Neuronal stem cell (in vitro differentiated cells): ENCODE data around the gene TDRD9.
A peak's percentile ranks its signal among the peaks of the same experiment; 100 is the strongest.

Experiments used
- DNase-seq: peaks from one replicate; pipeline ENCODE4 v3.0.0-alpha.2; 2013; ENCODE audit warnings: low spot score
- H2AFZ ChIP-seq: one replicate; pipeline ENCODE4 v1.6.1; 2013; ENCODE audit warnings: mild to moderate bottlenecking, low read length, inconsistent platforms
- H2AK5ac ChIP-seq: 2 replicates; pipeline ENCODE4 v1.6.1; 2013; ENCODE audit warnings: low read depth, mild to moderate bottlenecking, inconsistent platforms, low read length, moderate library complexity, mixed read lengths
- H2BK120ac ChIP-seq: 2 replicates; pipeline ENCODE4 v1.6.1; 2013; ENCODE audit warnings: low read depth, mild to moderate bottlenecking, inconsistent platforms, low read length, moderate library complexity, mixed read lengths
- H2BK12ac ChIP-seq: one replicate; pipeline ENCODE4 v1.6.1; 2013; ENCODE audit warnings: low read length, inconsistent platforms
- H2BK15ac ChIP-seq: 2 replicates; pipeline ENCODE4 v1.6.1; 2013; ENCODE audit warnings: mild to moderate bottlenecking, low read length, inconsistent platforms, mixed read lengths
- H2BK5ac ChIP-seq: one replicate; pipeline ENCODE4 v1.6.1; 2013; ENCODE audit warnings: inconsistent platforms, mild to moderate bottlenecking, low read length, moderate library complexity
- H3K14ac ChIP-seq: one replicate; pipeline ENCODE4 v1.6.1; 2013; ENCODE audit warnings: low read length, inconsistent platforms
- H3K18ac ChIP-seq: 2 replicates; pipeline ENCODE4 v1.6.1; 2013; ENCODE audit warnings: low read length, inconsistent platforms
- H3K23ac ChIP-seq: 2 replicates; pipeline ENCODE4 v1.6.1; 2013; ENCODE audit warnings: low read depth, mild to moderate bottlenecking, mixed read lengths, low read length, inconsistent platforms; ENCODE audit not compliant: poor library complexity
- H3K27ac ChIP-seq: replicated peaks from 3 replicates; pipeline ENCODE4 v1.5.1; 2013; ENCODE audit warnings: low read length, inconsistent platforms
- H3K27me3 ChIP-seq, 3 experiments: 2 replicates each; pipeline ENCODE4 v1.6.1; 2013; ENCODE audit warnings: low read length in 3 of 3, mild to moderate bottlenecking in 2 of 3, inconsistent platforms in 1 of 3, low read depth in 1 of 3, mixed read lengths in 1 of 3, moderate library complexity in 1 of 3; ENCODE audit not compliant: control insufficient read depth in 3 of 3, insufficient read depth in 3 of 3
- H3K36me3 ChIP-seq, 2 donors: replicated peaks in 1 of 2; 2 replicates each; pipeline ENCODE4 v1.6.1; 2013; ENCODE audit warnings: low read length in 2 of 2; ENCODE audit not compliant: control insufficient read depth in 2 of 2, insufficient read depth in 2 of 2
- H3K4ac ChIP-seq: 2 replicates; pipeline ENCODE4 v1.6.1; 2013; ENCODE audit warnings: inconsistent platforms, mild to moderate bottlenecking, low read length, moderate library complexity
- H3K4me1 ChIP-seq, 2 donors: 1 replicate in 1 of 2; 2 replicates in 1 of 2; pipeline ENCODE4 v1.6.1; 2013; ENCODE audit warnings: low read length in 2 of 2, low read depth in 1 of 2; ENCODE audit not compliant: control insufficient read depth in 2 of 2, insufficient read depth in 1 of 2
- H3K4me2 ChIP-seq: one replicate; pipeline ENCODE4 v1.6.1; 2013; ENCODE audit warnings: mild to moderate bottlenecking, low read length, inconsistent platforms; ENCODE audit not compliant: insufficient read depth, poor library complexity, severe bottlenecking
- H3K4me3 ChIP-seq, 2 donors: 2 replicates each; pipeline ENCODE4 v1.5.1; 2013; ENCODE audit warnings: low read length in 2 of 2, mild to moderate bottlenecking in 2 of 2, inconsistent platforms in 1 of 2, moderate library complexity in 1 of 2
- H3K79me1 ChIP-seq: one replicate; pipeline ENCODE4 v1.6.1; 2013; ENCODE audit warnings: low read depth, mild to moderate bottlenecking, inconsistent platforms, low read length, moderate library complexity
- H3K9ac ChIP-seq: one replicate; pipeline ENCODE4 v1.6.1; 2013; ENCODE audit warnings: mild to moderate bottlenecking, low read depth, low read length, inconsistent platforms; ENCODE audit not compliant: poor library complexity
- H3K9me3 ChIP-seq, 2 donors: replicated peaks in 1 of 2; 2 replicates each; pipeline versions ENCODE3 to v1.6.1; 2013; ENCODE audit warnings: low read length in 2 of 2, mild to moderate bottlenecking in 2 of 2, inconsistent platforms in 1 of 2, low read depth in 1 of 2, mixed read lengths in 1 of 2, moderate library complexity in 1 of 2; ENCODE audit not compliant: control insufficient read depth in 2 of 2, insufficient read depth in 1 of 2
- H4K8ac ChIP-seq: one replicate; pipeline ENCODE4 v1.6.1; 2013; ENCODE audit warnings: low read depth, mild to moderate bottlenecking, inconsistent platforms, low read length, moderate library complexity
- H4K91ac ChIP-seq: one replicate; pipeline ENCODE4 v1.6.1; 2013; ENCODE audit warnings: low read length, low read depth, mild to moderate bottlenecking, inconsistent platforms; ENCODE audit not compliant: poor library complexity
- WGBS, 2 donors: extraction: QIAGEN DNeasy Blood & Tissue Kit; methylation state at CpG; one replicate each; pipeline ENCODE4 v1.1.7; 2013; ENCODE audit warnings: missing lambda C conversion rate in 2 of 2, mixed read lengths in 1 of 2; ENCODE audit not compliant: insufficient read length in 2 of 2, insufficient replicate concordance in 1 of 2; ENCODE audit errors: extremely low coverage in 2 of 2; 5-methylcytosine and 5-hydroxymethylcytosine counted together

The TDRD9 gene

GRCh38 chr14:103898204-103898603 is 30.1 kb upstream of the TDRD9 start:
- H2BK120ac ChIP-seq, result no peak overlapping the region
- H2BK12ac ChIP-seq, result no peak overlapping the region
- H3K14ac ChIP-seq, result no peak overlapping the region
- no peak overlapping the region for H3K4ac ChIP-seq
- no peak overlapping the region for H2BK15ac ChIP-seq
- H3K23ac ChIP-seq, result no peak overlapping the region
- H3K4me2 ChIP-seq, result no peak overlapping the region
- no peak overlapping the region for H3K27ac ChIP-seq
- H3K4me1 ChIP-seq, result no peaks in the 10 kb centered on the region
- no peaks in the 10 kb centered on the region for H3K36me3 ChIP-seq
- H4K91ac ChIP-seq, result no peak overlapping the region
- H3K4me3 ChIP-seq, result no peak overlapping the region
- no peak overlapping the region for H4K8ac ChIP-seq
- H2BK5ac ChIP-seq, result no peak overlapping the region
- no peak for DNase-seq
- H3K79me1 ChIP-seq, result no peaks in the 10 kb centered on the region
- no peak overlapping the region for H3K9ac ChIP-seq
- H3K18ac ChIP-seq, result no peak overlapping the region
- no peak overlapping the region for H2AFZ ChIP-seq
- H3K9me3 ChIP-seq, result peaks cover 0 to 5% of the 10 kb centered on the region in 2 donors
- peak overlapping the region; percentile 25 for H2AK5ac ChIP-seq
- H3K27me3 ChIP-seq, result peaks cover 0 to 5% (median 0%) of the 10 kb centered on the region in 3 experiments
- no CpG with 5 or more reads among the region's 4 CpGs for WGBS, 2 donors

- peak overlapping the region; percentile 48 for H3K18ac ChIP-seq
- H2BK5ac ChIP-seq, result no peak overlapping the region
- no peak overlapping the region for H2AFZ ChIP-seq
- H2BK12ac ChIP-seq, result no peak overlapping the region
- no peak overlapping the region for H3K9ac ChIP-seq
- no peak overlapping the region for H3K4ac ChIP-seq
- H3K4me1 ChIP-seq, result no peaks in the 10 kb centered on the region
- H3K27ac ChIP-seq, result no peak overlapping the region
- H3K4me3 ChIP-seq, result no peak overlapping the region
- no peaks in the 10 kb centered on the region for H3K79me1 ChIP-seq
- no peaks in the 10 kb centered on the region for H3K36me3 ChIP-seq
- H3K9me3 ChIP-seq, result peaks cover 0 to 5% of the 10 kb centered on the region in 2 donors
- H2BK15ac ChIP-seq, result no peak overlapping the region
- H3K27me3 ChIP-seq, result peaks cover 0 to 5% (median 0%) of the 10 kb centered on the region in 3 experiments
- no peak overlapping the region for H2AK5ac ChIP-seq
- no peak overlapping the region for H2BK120ac ChIP-seq
- H3K14ac ChIP-seq, result no peak overlapping the region
- no peak for DNase-seq
- no peak overlapping the region for H3K23ac ChIP-seq
- H4K8ac ChIP-seq, result no peak overlapping the region
- H4K91ac ChIP-seq, result no peak overlapping the region
- WGBS, 2 donors, result no CpG with 5 or more reads among the region's 9 CpGs
- no peak overlapping the region for H3K4me2 ChIP-seq
Measured at GRCh38 chr14:103898711-103899110, 29.5 kb upstream of the TDRD9 start.

DNA sequence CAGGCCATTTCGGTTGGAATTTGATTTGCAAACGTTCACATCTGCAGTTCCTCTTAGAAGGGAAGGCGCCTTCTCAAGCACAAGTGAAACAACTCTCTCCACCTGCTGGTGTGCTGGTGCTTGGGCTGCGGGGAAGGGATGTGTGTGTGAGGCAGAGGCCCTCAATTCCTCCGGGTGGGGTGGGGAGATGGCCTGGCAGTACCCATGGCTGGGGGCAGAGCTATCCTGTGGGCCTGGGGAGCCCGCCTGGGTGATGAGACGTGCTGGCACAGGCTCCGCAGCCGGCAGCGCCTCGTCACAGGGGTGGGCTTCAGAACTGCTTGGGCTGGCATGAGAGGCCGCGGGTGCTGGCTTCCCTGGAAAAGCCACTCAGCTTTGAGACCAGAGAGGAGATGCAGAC is 28.9 kb upstream of the TDRD9 start:
- no peak overlapping the region for H2BK120ac ChIP-seq
- no peak overlapping the region for H4K8ac ChIP-seq
- H2BK5ac ChIP-seq, result peak overlapping the region; percentile 30
- no peaks in the 10 kb centered on the region for H3K4me1 ChIP-seq
- no peaks in the 10 kb centered on the region for H3K79me1 ChIP-seq
- no peak overlapping the region for H3K4me2 ChIP-seq
- H3K23ac ChIP-seq, result no peak overlapping the region
- no peaks in the 10 kb centered on the region for H3K36me3 ChIP-seq
- no peak overlapping the region for H3K4me3 ChIP-seq
- H3K27me3 ChIP-seq, result peaks cover 0 to 5% (median 0%) of the 10 kb centered on the region in 3 experiments
- no peak overlapping the region for H3K27ac ChIP-seq
- H2BK15ac ChIP-seq, result no peak overlapping the region
- DNase-seq, result no peak
- H3K9me3 ChIP-seq, result peaks cover 0 to 5% of the 10 kb centered on the region in 2 donors
- no peak overlapping the region for H2BK12ac ChIP-seq
- no peak overlapping the region for H2AK5ac ChIP-seq
- H3K14ac ChIP-seq, result no peak overlapping the region
- peak overlapping the region; percentile 6 for H3K9ac ChIP-seq
- no CpG with 5 or more reads among the region's 13 CpGs for WGBS, 2 donors
- H2AFZ ChIP-seq, result no peak overlapping the region
- H3K4ac ChIP-seq, result no peak overlapping the region
- no peak overlapping the region for H3K18ac ChIP-seq
- no peak overlapping the region for H4K91ac ChIP-seq

GRCh38 chr14:103899833-103900232 is 28.4 kb upstream of the TDRD9 start:
- Histone ChIP-seq H2BK5ac (peak overlapping the region; percentile 30), H3K36me3 (no peaks in the 10 kb centered on the region), H2BK120ac (no peak overlapping the region), H2AFZ (no peak overlapping the region), H4K8ac (no peak overlapping the region), H3K14ac (no peak overlapping the region), H3K4me1 (no peaks in the 10 kb centered on the region), H3K9ac (no peak overlapping the region), H3K18ac (no peak overlapping the region), H3K4me3 (no peak overlapping the region), H2BK12ac (no peak overlapping the region), H3K27me3 (peaks cover 0 to 5% (median 0%) of the 10 kb centered on the region in 3 experiments), H3K27ac (no peak overlapping the region), H3K23ac (no peak overlapping the region), H3K4me2 (no peak overlapping the region), H3K79me1 (no peaks in the 10 kb centered on the region), H4K91ac (no peak overlapping the region), H2AK5ac (no peak overlapping the region), H2BK15ac (no peak overlapping the region), H3K9me3 (peaks cover 0 to 5% of the 10 kb centered on the region in 2 donors), H3K4ac (no peak overlapping the region)
- DNase-seq, result no peak
- WGBS, 2 donors, result no CpG with 5 or more reads among the region's 14 CpGs
